SK-N-SH treated with all-trans-retinoic acid at 6 μM for 48 hours (cell line): ENCODE measurements around the gene JARID2.

Experiments used
- ARNTL ChIP-seq: fragments of 450-650 bp; formaldehyde crosslinking; IDR thresholded peaks from 2 replicates; pipeline ENCODE4 v1.5.0; 2020; ENCODE audit warnings: low read depth, mild to moderate bottlenecking, moderate library complexity, borderline replicate concordance
- BACH2 ChIP-seq: fragments of 250-450 bp; sonication (Bioruptor Pico); IDR thresholded peaks from 2 replicates; pipeline ENCODE4 v1.9.0; 2021; ENCODE audit warnings: mild to moderate bottlenecking, borderline replicate concordance
- RARB ChIP-seq: fragments of 250-450 bp; sonication (Bioruptor Pico); IDR thresholded peaks from 2 replicates; pipeline ENCODE4 v1.8.0; 2021; ENCODE audit warnings: mild to moderate bottlenecking, moderate library complexity
- ZFP30 ChIP-seq: fragments of 450-650 bp; formaldehyde crosslinking; IDR thresholded peaks from 2 replicates; pipeline ENCODE4 v1.5.0; 2022; ENCODE audit warnings: mild to moderate bottlenecking, moderate library complexity
- ZNF565 ChIP-seq: fragments of 450-650 bp; formaldehyde crosslinking; conservative IDR thresholded peaks from 2 replicates; pipeline ENCODE4 v1.5.0; 2020; ENCODE audit warnings: low read depth, mild to moderate bottlenecking, moderate library complexity
- ZNF8 ChIP-seq: fragments of 450-650 bp; formaldehyde crosslinking; IDR thresholded peaks from 2 replicates; pipeline ENCODE4 v1.5.0; 2020; ENCODE audit warnings: mild to moderate bottlenecking, moderate library complexity
- TF ChIP-seq, protein P1 (sequence below): fragments of 250-450 bp; sonication (Bioruptor Pico); IDR thresholded peaks from 2 replicates; pipeline ENCODE4 v1.8.0; 2020; ENCODE audit warnings: mild to moderate bottlenecking, moderate library complexity, borderline replicate concordance
- TF ChIP-seq, protein P2 (sequence below): fragments of 250-450 bp; sonication (Bioruptor Pico); IDR thresholded peaks from 2 replicates; pipeline ENCODE4 v1.5.1; 2020; ENCODE audit warnings: low read depth, mild to moderate bottlenecking, moderate library complexity
- TF ChIP-seq, protein P3 (sequence below): fragments of 250-450 bp; sonication (Bioruptor Pico); IDR thresholded peaks from 2 replicates; pipeline ENCODE4 v1.5.1; 2021; ENCODE audit warnings: mild to moderate bottlenecking, moderate library complexity
- TF ChIP-seq, protein P4 (sequence below): fragments of 250-450 bp; sonication (Bioruptor Pico); IDR thresholded peaks from 2 replicates; pipeline ENCODE4 v1.8.0; 2021; ENCODE audit warnings: low read depth, mild to moderate bottlenecking, moderate library complexity, borderline replicate concordance

DNA sequence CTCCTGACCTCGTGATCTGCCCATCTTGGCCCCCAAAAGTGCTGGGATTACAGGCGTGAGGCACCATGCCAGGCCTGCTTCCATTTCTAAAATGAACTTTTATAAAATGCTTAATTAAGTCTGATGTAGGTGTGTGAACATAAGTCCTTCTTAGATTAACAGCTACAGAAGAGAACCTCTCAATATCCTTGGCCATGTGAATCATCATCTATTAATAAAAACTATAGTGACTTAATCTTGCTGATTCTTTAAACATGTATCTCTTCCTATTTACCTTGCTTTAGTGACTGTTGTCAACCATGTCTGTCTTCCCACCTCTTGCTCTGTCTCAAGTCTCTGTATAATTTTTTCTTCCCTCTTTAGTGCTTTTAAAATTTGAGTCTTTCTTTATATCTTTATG is 127.1 kb downstream of the JARID2 start:
- TF ChIP-seq, protein P1, sequence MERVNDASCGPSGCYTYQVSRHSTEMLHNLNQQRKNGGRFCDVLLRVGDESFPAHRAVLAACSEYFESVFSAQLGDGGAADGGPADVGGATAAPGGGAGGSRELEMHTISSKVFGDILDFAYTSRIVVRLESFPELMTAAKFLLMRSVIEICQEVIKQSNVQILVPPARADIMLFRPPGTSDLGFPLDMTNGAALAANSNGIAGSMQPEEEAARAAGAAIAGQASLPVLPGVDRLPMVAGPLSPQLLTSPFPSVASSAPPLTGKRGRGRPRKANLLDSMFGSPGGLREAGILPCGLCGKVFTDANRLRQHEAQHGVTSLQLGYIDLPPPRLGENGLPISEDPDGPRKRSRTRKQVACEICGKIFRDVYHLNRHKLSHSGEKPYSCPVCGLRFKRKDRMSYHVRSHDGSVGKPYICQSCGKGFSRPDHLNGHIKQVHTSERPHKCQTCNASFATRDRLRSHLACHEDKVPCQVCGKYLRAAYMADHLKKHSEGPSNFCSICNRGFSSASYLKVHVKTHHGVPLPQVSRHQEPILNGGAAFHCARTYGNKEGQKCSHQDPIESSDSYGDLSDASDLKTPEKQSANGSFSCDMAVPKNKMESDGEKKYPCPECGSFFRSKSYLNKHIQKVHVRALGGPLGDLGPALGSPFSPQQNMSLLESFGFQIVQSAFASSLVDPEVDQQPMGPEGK (CRISPR knock-in tag), result no peak
- TF ChIP-seq, protein P2, sequence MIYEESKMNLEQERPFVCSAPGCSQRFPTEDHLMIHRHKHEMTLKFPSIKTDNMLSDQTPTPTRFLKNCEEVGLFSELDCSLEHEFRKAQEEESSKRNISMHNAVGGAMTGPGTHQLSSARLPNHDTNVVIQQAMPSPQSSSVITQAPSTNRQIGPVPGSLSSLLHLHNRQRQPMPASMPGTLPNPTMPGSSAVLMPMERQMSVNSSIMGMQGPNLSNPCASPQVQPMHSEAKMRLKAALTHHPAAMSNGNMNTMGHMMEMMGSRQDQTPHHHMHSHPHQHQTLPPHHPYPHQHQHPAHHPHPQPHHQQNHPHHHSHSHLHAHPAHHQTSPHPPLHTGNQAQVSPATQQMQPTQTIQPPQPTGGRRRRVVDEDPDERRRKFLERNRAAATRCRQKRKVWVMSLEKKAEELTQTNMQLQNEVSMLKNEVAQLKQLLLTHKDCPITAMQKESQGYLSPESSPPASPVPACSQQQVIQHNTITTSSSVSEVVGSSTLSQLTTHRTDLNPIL, result no peak
- no peak for TF ChIP-seq ARNTL (CRISPR knock-in tag)
- no peak for TF ChIP-seq ZNF565 (CRISPR knock-in tag)
- TF ChIP-seq, protein P3, sequence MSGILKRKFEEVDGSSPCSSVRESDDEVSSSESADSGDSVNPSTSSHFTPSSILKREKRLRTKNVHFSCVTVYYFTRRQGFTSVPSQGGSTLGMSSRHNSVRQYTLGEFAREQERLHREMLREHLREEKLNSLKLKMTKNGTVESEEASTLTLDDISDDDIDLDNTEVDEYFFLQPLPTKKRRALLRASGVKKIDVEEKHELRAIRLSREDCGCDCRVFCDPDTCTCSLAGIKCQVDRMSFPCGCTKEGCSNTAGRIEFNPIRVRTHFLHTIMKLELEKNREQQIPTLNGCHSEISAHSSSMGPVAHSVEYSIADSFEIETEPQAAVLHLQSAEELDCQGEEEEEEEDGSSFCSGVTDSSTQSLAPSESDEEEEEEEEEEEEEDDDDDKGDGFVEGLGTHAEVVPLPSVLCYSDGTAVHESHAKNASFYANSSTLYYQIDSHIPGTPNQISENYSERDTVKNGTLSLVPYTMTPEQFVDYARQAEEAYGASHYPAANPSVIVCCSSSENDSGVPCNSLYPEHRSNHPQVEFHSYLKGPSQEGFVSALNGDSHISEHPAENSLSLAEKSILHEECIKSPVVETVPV (CRISPR knock-in tag), result no peak
- TF ChIP-seq, protein P4, sequence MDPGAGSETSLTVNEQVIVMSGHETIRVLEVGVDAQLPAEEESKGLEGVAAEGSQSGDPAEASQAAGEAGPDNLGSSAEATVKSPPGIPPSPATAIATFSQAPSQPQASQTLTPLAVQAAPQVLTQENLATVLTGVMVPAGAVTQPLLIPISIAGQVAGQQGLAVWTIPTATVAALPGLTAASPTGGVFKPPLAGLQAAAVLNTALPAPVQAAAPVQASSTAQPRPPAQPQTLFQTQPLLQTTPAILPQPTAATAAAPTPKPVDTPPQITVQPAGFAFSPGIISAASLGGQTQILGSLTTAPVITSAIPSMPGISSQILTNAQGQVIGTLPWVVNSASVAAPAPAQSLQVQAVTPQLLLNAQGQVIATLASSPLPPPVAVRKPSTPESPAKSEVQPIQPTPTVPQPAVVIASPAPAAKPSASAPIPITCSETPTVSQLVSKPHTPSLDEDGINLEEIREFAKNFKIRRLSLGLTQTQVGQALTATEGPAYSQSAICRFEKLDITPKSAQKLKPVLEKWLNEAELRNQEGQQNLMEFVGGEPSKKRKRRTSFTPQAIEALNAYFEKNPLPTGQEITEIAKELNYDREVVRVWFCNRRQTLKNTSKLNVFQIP (CRISPR knock-in tag), result no peak
- TF ChIP-seq ZFP30 (CRISPR knock-in tag), result no peak
- no peak for TF ChIP-seq BACH2 (CRISPR knock-in tag)
- TF ChIP-seq RARB, result no peak
- no peak for TF ChIP-seq ZNF8
